Measurements from ENCODE around the gene RASSF5. TPM values are rescaled to one million over a fixed set of nuclear protein-coding genes. Genes with fewer than 3 reads are reported as not detected.

RASSF5 gene
- total RNA-seq: 1.1 and 6.8 TPM in 2 replicates

GRCh38 chr1:206507284-206508129 is at the start of gene RASSF5:
TSS of gene RASSF5 (plus strand) at chr1:206507531. CDS start at chr1:206507603, 72 bp downstream.

GRCh38 chr1:206469933-206470691 is 37.2 kb upstream of the RASSF5 start, which contains the start of gene IKBKE:
TSS of gene IKBKE (plus strand) at chr1:206470476. CDS start at chr1:206473228, 2,752 bp downstream.

GRCh38 chr1:206612129-206612876 is 105.0 kb downstream of the RASSF5 start, which contains the start of gene EIF2D:
TSS of gene EIF2D (minus strand) at chr1:206612465. CDS start at chr1:206612342, 123 bp downstream.

GRCh38 chr1:206635080-206635977 is 128.0 kb downstream of the RASSF5 start, which contains the start of gene DYRK3:
TSS of gene DYRK3 (plus strand) at chr1:206635536. CDS start at chr1:206635704, 168 bp downstream.

Other genes starting within 250 kb of the RASSF5 start
- gene IKBKE, start 37.1 kb upstream of the RASSF5 start, total RNA-seq: 12.8 and 19.4 TPM in 2 replicates
- 39.7 and 44.6 TPM in 2 replicates for gene EIF2D, start 104.9 kb downstream of the RASSF5 start, total RNA-seq
- gene DYRK3, start 128.0 kb downstream of the RASSF5 start, total RNA-seq: 6.9 and 16.4 TPM in 2 replicates
- gene MAPKAPK2, start 177.4 kb downstream of the RASSF5 start, total RNA-seq: 38.5 and 52.7 TPM in 2 replicates